GM18951 (cell line): ENCODE results near the gene OBSCN.

ENCODE experiments used
- POLR2A ChIP-seq: IDR thresholded peaks from 4 replicates; pipeline ENCODE4 v1.6.1; 2011; ENCODE audit warnings: mild to moderate bottlenecking; ENCODE audit not compliant: insufficient read length, insufficient read depth; ENCODE audit errors: extremely low read depth
- in situ Hi-C: fragments of 300-500 bp; cut with MboI; formaldehyde crosslinking; loops from one replicate; pipeline ENCODE4 v1.12.0; 2022; ENCODE audit warnings: low sequenced_read_pairs, mixed read lengths, inconsistent platforms; ENCODE audit not compliant: unreplicated experiment

Gene OBSCN

GRCh38 chr1:228271701-228272251, 63.9 kb downstream of the OBSCN start:
- in situ Hi-C loops: no loop called here
- TF ChIP-seq POLR2A: no peak

GRCh38 chr1:228272331-228272791, 64.5 kb downstream of the OBSCN start:
- in situ Hi-C loops: no loop called here
- no peak for TF ChIP-seq POLR2A

GRCh38 chr1:228272831-228273571, 65.2 kb downstream of the OBSCN start:
- in situ Hi-C loops: no loop called here
- TF ChIP-seq POLR2A: no peak

GRCh38 chr1:228273720-228274451, 66.0 kb downstream of the OBSCN start:
- in situ Hi-C loops: no loop called here
- no peak for TF ChIP-seq POLR2A

GRCh38 chr1:228274452-228275178, 66.8 kb downstream of the OBSCN start:
- TF ChIP-seq POLR2A: no peak
- in situ Hi-C loops: no loop called here

GRCh38 chr1:228275179-228275429, 67.3 kb downstream of the OBSCN start:
- TF ChIP-seq POLR2A: no peak

GRCh38 chr1:228275430-228276173, 67.8 kb downstream of the OBSCN start:
- no peak for TF ChIP-seq POLR2A
- in situ Hi-C loops: no loop called here

More at GRCh38 chr1:228275179-228275429, 67.3 kb downstream of the OBSCN start:
- in situ Hi-C loops: no loop called here

GRCh38 chr1:228276174-228276831, 68.5 kb downstream of the OBSCN start:
- TF ChIP-seq POLR2A: no peak

GRCh38 chr1:228276901-228277490, 69.2 kb downstream of the OBSCN start:
- TF ChIP-seq POLR2A: no peak
- in situ Hi-C loops: no loop called here

More at GRCh38 chr1:228276174-228276831, 68.5 kb downstream of the OBSCN start:
- in situ Hi-C loops: no loop called here

- in situ Hi-C loops: no loop called here
- no peak for TF ChIP-seq POLR2A
These were observed 69.9 kb downstream of the OBSCN start for GRCh38 chr1:228277491-228278431.

- in situ Hi-C loops: no loop called here
- TF ChIP-seq POLR2A: no peak
These were observed 70.6 kb downstream of the OBSCN start for GRCh38 chr1:228278432-228278941.
